ENCODE measurements around the gene TTLL6.
A peak's percentile ranks its signal among the peaks of the same experiment; 100 is the strongest.

TTLL6 gene

DNA sequence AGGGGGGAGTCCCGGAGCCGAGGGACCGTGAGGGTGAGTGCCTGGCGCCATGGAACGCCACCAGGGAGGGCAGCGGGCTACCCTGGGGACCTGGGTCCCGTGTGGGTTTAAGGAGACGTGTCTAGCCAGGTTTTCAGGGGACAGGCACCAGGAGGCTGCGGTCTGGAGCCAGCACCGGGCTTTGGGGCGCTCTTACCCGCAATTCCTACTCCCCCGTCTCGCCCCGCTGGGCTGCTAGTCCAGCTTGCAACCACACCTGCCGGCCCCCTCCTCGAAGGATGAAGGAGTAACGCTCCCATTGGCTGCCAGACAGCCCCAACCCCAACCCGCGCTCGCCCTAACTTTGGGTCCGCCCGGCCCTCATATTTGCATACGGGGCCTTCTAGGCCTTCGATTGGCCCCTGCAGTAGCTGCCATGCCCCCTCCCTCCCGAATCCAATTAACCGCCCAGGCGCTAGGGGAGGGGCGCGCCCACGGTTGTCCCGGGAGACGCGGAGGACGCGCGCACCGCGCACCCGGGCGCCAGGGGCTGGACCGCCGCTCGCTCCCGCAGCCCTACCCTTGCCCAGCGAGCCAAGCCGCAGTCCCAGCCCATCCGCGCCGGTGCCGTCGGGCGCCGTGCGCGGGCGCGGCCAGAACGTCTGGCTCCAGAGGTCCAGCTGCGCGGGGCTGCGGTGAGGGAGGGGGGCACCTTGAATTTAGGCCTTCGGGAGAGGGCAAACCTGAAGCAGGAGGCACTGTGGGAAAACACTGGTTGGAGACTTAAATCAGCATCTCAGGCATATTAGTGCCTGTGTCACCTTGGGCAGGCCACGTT is at the start of gene TTLL6:
Gene TTLL6, minus strand, starts transcription at position 456 of the 817 bp plus-strand sequence. Its CDS starts 157 bp downstream, at position 299.
- Histone ChIP-seq H3K4me1 (ENCODE audit: control insufficient read depth in 1 of 2, insufficient read depth in 1 of 2, low read depth in 1 of 2, low read length in 1 of 2) (peaks cover 8 to 11% of the 10 kb centered on the region in 2 experiments), H3K36me3 (no peaks in the 10 kb centered on the region), H3K27ac (no peak within 1 kb of the TSS), H3K27me3 (peaks cover 85% of the 10 kb centered on the region), H3K9me3 (no peaks in the 10 kb centered on the region), H3K4me3 (ENCODE audit: low read depth in 1 of 2, low read length in 1 of 2) (peak within 1 kb of the TSS in 1 of 2 experiments; percentile 10)
- TF ChIP-seq, protein P1, sequence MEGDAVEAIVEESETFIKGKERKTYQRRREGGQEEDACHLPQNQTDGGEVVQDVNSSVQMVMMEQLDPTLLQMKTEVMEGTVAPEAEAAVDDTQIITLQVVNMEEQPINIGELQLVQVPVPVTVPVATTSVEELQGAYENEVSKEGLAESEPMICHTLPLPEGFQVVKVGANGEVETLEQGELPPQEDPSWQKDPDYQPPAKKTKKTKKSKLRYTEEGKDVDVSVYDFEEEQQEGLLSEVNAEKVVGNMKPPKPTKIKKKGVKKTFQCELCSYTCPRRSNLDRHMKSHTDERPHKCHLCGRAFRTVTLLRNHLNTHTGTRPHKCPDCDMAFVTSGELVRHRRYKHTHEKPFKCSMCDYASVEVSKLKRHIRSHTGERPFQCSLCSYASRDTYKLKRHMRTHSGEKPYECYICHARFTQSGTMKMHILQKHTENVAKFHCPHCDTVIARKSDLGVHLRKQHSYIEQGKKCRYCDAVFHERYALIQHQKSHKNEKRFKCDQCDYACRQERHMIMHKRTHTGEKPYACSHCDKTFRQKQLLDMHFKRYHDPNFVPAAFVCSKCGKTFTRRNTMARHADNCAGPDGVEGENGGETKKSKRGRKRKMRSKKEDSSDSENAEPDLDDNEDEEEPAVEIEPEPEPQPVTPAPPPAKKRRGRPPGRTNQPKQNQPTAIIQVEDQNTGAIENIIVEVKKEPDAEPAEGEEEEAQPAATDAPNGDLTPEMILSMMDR (IDR thresholded peaks at IDR 0.05): no peak

DNA sequence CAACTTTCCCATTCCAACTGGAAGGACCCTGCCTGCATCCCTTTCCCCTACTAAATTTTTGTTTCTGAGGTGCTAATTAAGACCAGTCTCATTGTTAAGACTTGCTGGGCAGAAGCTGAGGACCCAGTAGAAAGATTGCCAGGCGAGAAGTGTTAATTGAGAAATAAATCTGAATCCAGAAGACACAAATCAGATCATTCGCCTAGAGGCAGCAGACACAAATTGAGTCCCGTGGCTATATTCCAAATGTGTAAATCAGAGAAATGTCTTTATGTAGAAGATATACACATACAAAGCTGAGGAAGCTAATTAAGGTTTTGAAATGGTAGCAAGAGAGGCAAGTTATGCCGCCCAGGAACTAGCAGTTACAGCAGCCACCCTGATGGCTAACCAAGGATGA is 43.4 kb upstream of the TTLL6 start:
- TF ChIP-seq, protein P1 (IDR thresholded peaks at IDR 0.05): no peak
- H3K36me3 ChIP-seq: peaks cover 98% of the 10 kb centered on the region
- no peak overlapping the region for H3K4me3 ChIP-seq (ENCODE audit: low read depth in 1 of 2, low read length in 1 of 2)
- no peak overlapping the region for H3K27ac ChIP-seq
- H3K4me1 ChIP-seq (ENCODE audit: control insufficient read depth in 1 of 2, insufficient read depth in 1 of 2, low read depth in 1 of 2, low read length in 1 of 2): no peaks in the 10 kb centered on the region
- H3K9me3 ChIP-seq: no peaks in the 10 kb centered on the region
- H3K27me3 ChIP-seq: no peaks in the 10 kb centered on the region

DNA sequence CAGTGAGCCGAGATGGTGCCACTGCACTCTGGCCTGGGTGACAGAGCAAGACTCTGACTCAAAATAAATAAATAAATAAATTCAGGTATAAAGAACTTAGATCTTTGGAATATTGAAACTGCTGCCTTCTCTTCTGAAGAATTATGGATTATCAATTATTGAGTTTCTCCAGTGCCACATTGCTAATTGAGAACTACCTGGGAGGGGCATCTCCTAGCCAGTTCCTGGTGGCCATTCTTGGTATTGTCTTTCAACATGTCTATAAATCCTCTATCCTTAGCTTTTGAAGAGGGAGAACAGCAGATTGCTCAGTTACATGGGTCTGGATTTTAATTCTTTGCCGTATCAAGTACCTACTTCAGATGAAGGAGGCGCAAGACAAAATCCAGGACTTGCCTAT is 43.0 kb upstream of the TTLL6 start:
- Histone ChIP-seq H3K36me3 (peaks cover 98% of the 10 kb centered on the region), H3K4me3 (ENCODE audit: low read depth in 1 of 2, low read length in 1 of 2) (no peak overlapping the region), H3K27ac (no peak overlapping the region), H3K27me3 (no peaks in the 10 kb centered on the region), H3K4me1 (ENCODE audit: control insufficient read depth in 1 of 2, insufficient read depth in 1 of 2, low read depth in 1 of 2, low read length in 1 of 2) (no peaks in the 10 kb centered on the region), H3K9me3 (no peaks in the 10 kb centered on the region)
- TF ChIP-seq, protein P1 (IDR thresholded peaks at IDR 0.05): no peak

DNA sequence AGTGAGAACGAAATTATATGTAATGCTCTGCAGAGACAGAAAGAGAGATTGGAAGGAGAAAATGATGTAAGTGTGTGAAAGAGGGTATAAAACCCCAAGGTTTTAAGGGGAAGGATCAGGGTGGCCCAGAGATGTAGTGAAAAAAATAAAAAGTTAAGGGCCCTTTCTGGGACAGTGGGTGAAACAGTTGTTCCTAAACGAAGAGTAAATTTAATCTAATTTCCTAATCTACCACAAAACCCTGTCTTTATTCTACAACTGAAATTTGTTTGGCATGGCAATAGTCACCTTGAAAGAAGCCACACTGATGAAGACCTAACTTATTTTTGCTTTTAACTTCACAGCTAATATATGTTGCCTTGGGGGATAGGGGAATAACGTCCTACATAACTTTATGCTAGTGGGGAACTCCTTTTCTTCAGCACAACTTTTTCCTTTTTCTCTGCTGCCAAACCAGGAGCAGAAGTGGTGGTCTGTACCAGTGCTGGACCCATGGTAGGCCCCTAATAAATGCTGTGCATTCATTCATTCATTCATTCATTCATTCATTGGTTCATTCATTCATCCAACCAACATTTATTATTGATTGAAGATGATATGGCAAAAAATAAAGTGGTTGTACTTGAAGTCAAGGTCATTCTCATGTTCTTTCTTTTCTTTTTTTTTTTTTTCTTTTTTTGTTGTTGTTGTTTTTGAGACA is 39.2 kb upstream of the TTLL6 start:
- H3K4me1 ChIP-seq (ENCODE audit: control insufficient read depth in 1 of 2, insufficient read depth in 1 of 2, low read depth in 1 of 2, low read length in 1 of 2): no peaks in the 10 kb centered on the region
- no peaks in the 10 kb centered on the region for H3K9me3 ChIP-seq
- TF ChIP-seq, protein P1 (IDR thresholded peaks at IDR 0.05): no peak
- H3K27ac ChIP-seq: no peak overlapping the region
- peaks cover 96% of the 10 kb centered on the region for H3K36me3 ChIP-seq
- no peak overlapping the region for H3K4me3 ChIP-seq (ENCODE audit: low read depth in 1 of 2, low read length in 1 of 2)
- H3K27me3 ChIP-seq: no peaks in the 10 kb centered on the region

DNA sequence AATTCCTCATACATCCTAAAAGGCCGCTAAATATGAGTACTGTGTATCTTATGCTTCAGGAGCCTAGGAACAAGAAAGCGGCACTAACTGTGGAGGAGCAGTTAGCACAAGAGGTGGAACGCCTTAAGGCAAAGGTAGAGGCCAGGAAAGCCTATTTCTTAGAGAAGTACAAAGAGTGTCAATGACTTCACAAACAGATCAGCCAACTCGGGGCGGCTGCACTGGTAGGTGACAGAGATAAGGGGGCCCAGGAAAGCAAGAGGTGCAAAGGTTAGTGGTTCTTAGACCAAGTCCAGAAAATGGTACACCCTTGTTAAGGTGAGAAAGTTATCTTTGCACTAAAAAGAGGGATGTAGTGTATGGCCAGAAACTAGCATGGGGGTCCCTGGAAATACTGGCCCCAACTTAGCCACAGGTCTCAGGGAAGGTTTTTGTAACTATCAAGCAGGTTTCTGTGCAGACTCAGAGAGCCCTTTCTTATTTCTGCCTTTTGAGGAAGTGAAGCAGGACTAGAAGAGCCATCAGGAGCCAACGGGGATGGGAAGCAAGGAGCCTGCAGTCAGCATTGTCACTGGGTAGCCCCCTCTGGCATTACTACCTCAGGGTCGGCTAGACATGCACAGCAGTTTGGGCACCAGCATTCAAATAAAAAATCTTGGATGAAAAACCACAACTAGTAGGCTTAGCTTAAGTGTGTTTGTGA is 37.9 kb upstream of the TTLL6 start:
- Histone ChIP-seq H3K4me1 (ENCODE audit: control insufficient read depth in 1 of 2, insufficient read depth in 1 of 2, low read depth in 1 of 2, low read length in 1 of 2) (no peaks in the 10 kb centered on the region), H3K4me3 (ENCODE audit: low read depth in 1 of 2, low read length in 1 of 2) (no peak overlapping the region), H3K36me3 (peaks cover 96% of the 10 kb centered on the region), H3K9me3 (no peaks in the 10 kb centered on the region), H3K27ac (no peak overlapping the region), H3K27me3 (no peaks in the 10 kb centered on the region)
- TF ChIP-seq, protein P1 (IDR thresholded peaks at IDR 0.05): no peak
